ENCODE results near the gene TOMM7. TPM values are rescaled to one million over a fixed set of nuclear protein-coding genes. Genes with fewer than 3 reads are reported as not detected.
A peak's percentile ranks its signal among the peaks of the same experiment; 100 is the strongest.
"Not testable (repeated sequence)": the region's sequence is repeated elsewhere in the genome, so short reads cannot be mapped to it uniquely, and the experiment has no call there.

The TOMM7 gene
- total and polyA plus RNA-seq, 8 donors = 29.8 to 539 (median 221) TPM

DNA sequence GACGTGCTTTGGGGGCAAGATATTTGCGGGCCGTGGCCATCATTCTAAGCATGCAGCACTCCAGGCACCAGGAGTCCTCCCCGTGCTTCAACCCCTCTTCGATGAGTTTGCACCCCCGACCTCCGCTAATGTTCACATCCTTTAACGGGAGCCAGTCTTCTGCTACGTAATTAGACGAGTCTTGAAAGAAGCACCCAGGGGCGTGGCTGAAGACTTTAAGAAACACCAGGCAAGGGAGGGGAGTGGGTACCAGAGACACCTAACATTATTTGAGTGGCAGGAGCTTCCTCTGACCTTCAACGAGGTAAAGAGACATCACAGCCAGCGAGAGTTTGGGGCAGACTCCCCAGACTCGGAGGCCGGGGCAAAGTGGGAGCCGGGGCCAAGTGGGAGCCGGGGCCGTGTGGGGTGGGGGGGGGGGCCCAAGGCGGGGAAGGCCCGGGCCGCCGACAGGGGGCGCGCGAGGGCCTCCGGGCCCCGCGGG lies 31.1 kb upstream of the TOMM7 start:
- DNase-seq = peak; percentile 26 to 54
- peaks cover 0 to 17% (median 9%) of the 10 kb centered on the region in 4 donors for H3K36me3 ChIP-seq
- H3K27ac ChIP-seq = peak overlapping the region in 4 of 5 donors; percentile 90 to 98 (median 92)
- TF ChIP-seq, protein P1, sequence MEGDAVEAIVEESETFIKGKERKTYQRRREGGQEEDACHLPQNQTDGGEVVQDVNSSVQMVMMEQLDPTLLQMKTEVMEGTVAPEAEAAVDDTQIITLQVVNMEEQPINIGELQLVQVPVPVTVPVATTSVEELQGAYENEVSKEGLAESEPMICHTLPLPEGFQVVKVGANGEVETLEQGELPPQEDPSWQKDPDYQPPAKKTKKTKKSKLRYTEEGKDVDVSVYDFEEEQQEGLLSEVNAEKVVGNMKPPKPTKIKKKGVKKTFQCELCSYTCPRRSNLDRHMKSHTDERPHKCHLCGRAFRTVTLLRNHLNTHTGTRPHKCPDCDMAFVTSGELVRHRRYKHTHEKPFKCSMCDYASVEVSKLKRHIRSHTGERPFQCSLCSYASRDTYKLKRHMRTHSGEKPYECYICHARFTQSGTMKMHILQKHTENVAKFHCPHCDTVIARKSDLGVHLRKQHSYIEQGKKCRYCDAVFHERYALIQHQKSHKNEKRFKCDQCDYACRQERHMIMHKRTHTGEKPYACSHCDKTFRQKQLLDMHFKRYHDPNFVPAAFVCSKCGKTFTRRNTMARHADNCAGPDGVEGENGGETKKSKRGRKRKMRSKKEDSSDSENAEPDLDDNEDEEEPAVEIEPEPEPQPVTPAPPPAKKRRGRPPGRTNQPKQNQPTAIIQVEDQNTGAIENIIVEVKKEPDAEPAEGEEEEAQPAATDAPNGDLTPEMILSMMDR (IDR thresholded peaks at IDR 0.05) = peak in 3 of 7 experiments; percentile 92 to 97 (median 97)
- TF ChIP-seq POLR2A (IDR thresholded peaks at IDR 0.05) = no peak
- no peaks in the 10 kb centered on the region for H3K27me3 ChIP-seq
- H3K9me3 ChIP-seq = no peaks in the 10 kb centered on the region
- H3K4me3 ChIP-seq = peak overlapping the region; percentile 70 to 79 (median 74)
- peaks cover 10 to 32% (median 20%) of the 10 kb centered on the region in 4 donors for H3K4me1 ChIP-seq
- 9 to 30% (median 11%) methylated on average over 12 to 28 of the region's 28 CpGs for WGBS, 5 donors
- intact Hi-C loops (cut with DNase I; ENCODE audit: low total_unique reads) = no loop called here

DNA sequence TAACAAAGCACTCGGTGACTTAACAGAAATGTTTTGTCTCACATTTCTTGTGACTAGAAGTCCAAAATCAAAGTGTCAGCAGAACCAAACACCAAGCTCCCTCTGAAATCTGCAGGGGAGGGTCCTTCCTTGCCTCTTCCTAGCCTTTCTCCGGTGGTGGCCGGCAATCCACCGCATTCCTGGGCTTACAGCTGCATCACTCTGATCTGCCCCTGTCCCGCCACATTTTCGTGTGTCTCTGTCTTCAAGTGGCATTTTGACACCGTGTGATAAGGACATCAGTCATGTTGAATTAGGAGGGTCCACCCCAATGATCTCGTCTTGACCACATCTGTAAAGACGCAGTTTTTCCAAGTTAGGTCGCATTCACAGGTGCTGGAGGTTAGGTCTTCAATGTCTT lies 30.5 kb upstream of the TOMM7 start:
- WGBS, 5 donors = 72 to 83% (median 80%) methylated on average over 10 of the region's 10 CpGs
- H3K27ac ChIP-seq = peak overlapping the region in 3 of 5 donors; percentile 90 to 98 (median 93)

DNA sequence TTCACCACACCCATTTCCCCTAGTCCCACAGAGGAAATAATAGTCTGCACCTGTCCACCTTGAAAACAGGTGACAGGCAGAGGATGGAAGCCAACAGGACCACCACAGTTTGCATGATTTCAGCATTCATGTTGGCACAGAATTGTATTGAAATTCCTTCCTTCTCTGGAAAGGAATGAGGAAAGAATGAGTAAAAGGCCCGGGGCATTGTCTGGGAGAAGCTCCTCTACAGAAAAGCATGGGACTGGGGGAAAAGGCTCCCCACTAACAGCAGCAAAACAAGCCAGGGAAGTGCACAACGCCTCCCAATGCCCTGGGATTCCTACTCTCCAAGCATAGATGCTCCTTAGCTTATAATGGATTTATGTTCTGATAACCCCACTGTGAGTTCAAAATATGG lies 28.5 kb upstream of the TOMM7 start:
- no peak overlapping the region for H3K27ac ChIP-seq
- no peak for TF ChIP-seq POLR2AphosphoS5 (IDR thresholded peaks at IDR 0.05)
- TF ChIP-seq, protein P1 (IDR thresholded peaks at IDR 0.05) = no peak
- no peak for TF ChIP-seq POLR2A (IDR thresholded peaks at IDR 0.05)
- no peak for TF ChIP-seq EP300 (IDR thresholded peaks at IDR 0.05)
- H3K36me3 ChIP-seq = no peaks in the 10 kb centered on the region
- H3K9me3 ChIP-seq = no peaks in the 10 kb centered on the region
- H3K4me3 ChIP-seq = no peak overlapping the region
- H3K4me1 ChIP-seq = peaks cover 10 to 24% (median 16%) of the 10 kb centered on the region in 4 donors
- DNase-seq = no peak
- no peaks in the 10 kb centered on the region for H3K27me3 ChIP-seq
- intact Hi-C loops (cut with DNase I; ENCODE audit: low total_unique reads) = no loop called here
- 53 to 78% (median 70%) methylated on average over 2 of the region's 2 CpGs for WGBS, 5 donors

More for the DNA sequence above, 30.5 kb upstream of the TOMM7 start:
- Histone ChIP-seq H3K9me3 (no peaks in the 10 kb centered on the region), H3K4me3 (peak overlapping the region in 2 of 4 donors; percentile 72 to 76), H3K27me3 (no peaks in the 10 kb centered on the region), H3K4me1 (peaks cover 10 to 29% (median 19%) of the 10 kb centered on the region in 4 donors), H3K36me3 (peaks cover 0 to 11% (median 4%) of the 10 kb centered on the region in 4 donors)
- intact Hi-C loops (cut with DNase I; ENCODE audit: low total_unique reads) = no loop called here
- no peak for TF ChIP-seq POLR2AphosphoS5 (IDR thresholded peaks at IDR 0.05)
- TF ChIP-seq, protein P1 (IDR thresholded peaks at IDR 0.05) = no peak
- DNase-seq = no peak

DNA sequence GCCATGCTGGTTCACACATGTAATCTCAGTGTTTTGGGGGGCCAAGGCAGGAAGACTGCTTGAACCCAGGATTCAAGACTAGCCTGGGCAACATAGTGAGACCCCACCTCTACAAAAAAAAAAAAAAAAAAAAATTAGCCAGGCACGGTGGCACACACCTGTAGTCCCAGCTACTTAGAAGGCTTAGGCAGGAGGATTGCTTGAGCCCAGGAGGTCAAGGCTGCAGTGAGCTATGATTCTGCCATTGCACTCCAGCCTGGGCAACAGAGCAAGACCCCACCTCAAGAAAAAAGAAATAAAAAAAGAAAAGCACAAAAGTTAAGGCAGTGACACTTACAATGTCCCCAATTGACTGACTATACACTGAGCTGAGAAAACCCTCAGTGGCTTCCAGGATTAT lies 27.7 kb upstream of the TOMM7 start:
- H3K27me3 ChIP-seq; DNase-seq; intact Hi-C loops (cut with DNase I; ENCODE audit: low total_unique reads); H3K36me3 ChIP-seq; H3K4me3 ChIP-seq; H3K9me3 ChIP-seq; H3K27ac ChIP-seq: not testable (repeated sequence)
- H3K4me1 ChIP-seq = peaks cover 6 to 16% (median 10%) of the 10 kb centered on the region in 4 donors
- WGBS, 5 donors = 84 to 100% (median 100%) methylated on average over 1 of the region's 1 CpG

DNA sequence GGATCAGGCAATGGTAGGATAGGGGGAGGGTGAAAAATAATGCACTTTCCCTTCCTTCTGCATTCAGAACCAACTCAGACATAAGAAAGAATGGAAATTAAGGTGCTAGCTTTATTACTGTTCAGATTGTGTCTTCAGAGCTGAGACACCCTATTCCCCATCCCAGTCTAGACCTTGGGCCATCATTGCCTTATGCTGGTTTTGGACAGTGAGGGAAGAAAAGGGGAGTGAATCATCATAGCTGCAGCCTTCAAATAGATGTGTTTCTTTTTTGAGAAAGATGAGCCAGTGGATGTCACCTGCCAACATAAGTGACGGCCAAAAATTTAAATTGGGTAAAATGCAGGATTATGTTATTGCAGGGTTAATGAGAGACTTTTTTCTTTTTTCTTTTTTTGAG lies 27.0 kb upstream of the TOMM7 start:
- Histone ChIP-seq H3K9me3 (no peaks in the 10 kb centered on the region), H3K4me3 (no peak overlapping the region), H3K36me3 (no peaks in the 10 kb centered on the region), H3K27me3 (no peaks in the 10 kb centered on the region), H3K4me1 (peaks cover 0 to 9% (median 4%) of the 10 kb centered on the region in 4 donors), H3K27ac (no peak overlapping the region)
- intact Hi-C loops (cut with DNase I; ENCODE audit: low total_unique reads) = no loop called here
- WGBS, 5 donors = 84 to 100% (median 97%) methylated on average over 1 of the region's 1 CpG
- no peak for TF ChIP-seq POLR2AphosphoS5 (IDR thresholded peaks at IDR 0.05)
- TF ChIP-seq, protein P1 (IDR thresholded peaks at IDR 0.05) = no peak
- no peak for TF ChIP-seq EP300 (IDR thresholded peaks at IDR 0.05)
- TF ChIP-seq POLR2A (IDR thresholded peaks at IDR 0.05) = no peak
- DNase-seq = no peak

All from stomach (tissue), 9 donors.